Effector memory CD8-positive, alpha-beta T cell (primary cell): ENCODE data around the gene FILIP1L.

Source experiments
- ATAC-seq: fragments of 150-1000 bp; cut with Tn5 transposase; replicated peaks from 2 replicates; pipeline ENCODE4 v1.10.0; 2021; ENCODE audit warnings: mild to moderate bottlenecking, moderate library complexity
- DNase-seq, 3 experiments: peaks; one replicate each; pipeline ENCODE4 v3.0.0; 2021
- H3K27ac Mint-ChIP-seq, 2 donors: one replicate each; pipeline ENCODE4 v1.8.0; 2022; ENCODE audit warnings: mild to moderate bottlenecking in 2 of 2, mixed read lengths in 2 of 2, moderate library complexity in 2 of 2
- H3K27me3 Mint-ChIP-seq, 2 donors: one replicate each; pipeline ENCODE4 v1.8.0; 2022; ENCODE audit warnings: mixed read lengths in 2 of 2
- H3K36me3 Mint-ChIP-seq: one replicate; pipeline ENCODE4 v1.8.0; 2022; ENCODE audit warnings: mild to moderate bottlenecking, moderate library complexity, mixed read lengths; ENCODE audit not compliant: insufficient read depth
- H3K4me1 Mint-ChIP-seq, 2 donors: one replicate each; pipeline ENCODE4 v1.8.0; 2022; ENCODE audit warnings: low read depth in 2 of 2, mixed read lengths in 2 of 2
- H3K4me3 Mint-ChIP-seq, 2 donors: one replicate each; pipeline ENCODE4 v1.8.0; 2022; ENCODE audit warnings: mild to moderate bottlenecking in 2 of 2, mixed read lengths in 2 of 2, moderate library complexity in 2 of 2
- H3K9me3 Mint-ChIP-seq, 2 donors: one replicate each; pipeline ENCODE4 v1.8.0; 2022; ENCODE audit warnings: mixed read lengths in 2 of 2

FILIP1L gene

DNA sequence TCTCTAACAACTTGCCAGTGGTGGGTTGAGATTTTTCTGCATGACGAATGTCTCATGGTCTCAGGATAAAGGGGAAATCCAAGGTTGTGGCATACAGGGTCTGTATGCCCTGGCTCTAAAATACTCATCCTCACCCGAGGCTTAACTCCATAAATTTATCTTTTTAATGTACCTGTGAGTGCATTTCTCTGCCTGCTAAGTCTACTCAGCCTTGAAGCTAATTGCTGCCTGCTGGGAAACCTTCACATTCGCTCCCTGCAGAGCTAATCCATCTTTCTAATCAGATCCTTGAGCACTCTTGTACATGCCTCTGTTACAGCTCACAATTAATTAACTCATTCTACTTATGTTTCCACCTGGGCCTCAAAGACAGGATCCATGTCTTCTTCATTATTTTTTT is 202.9 kb downstream of the FILIP1L start:
- Mint-ChIP-seq H3K27ac (no peak overlapping the region), H3K4me3 (no peak overlapping the region), H3K36me3 (no peaks in the 10 kb centered on the region), H3K9me3 (no peaks in the 10 kb centered on the region), H3K4me1 (peaks cover 0 to 4% of the 10 kb centered on the region in 2 donors), H3K27me3 (no peaks in the 10 kb centered on the region)
- ATAC-seq (no peak), DNase-seq (no peak)

DNA sequence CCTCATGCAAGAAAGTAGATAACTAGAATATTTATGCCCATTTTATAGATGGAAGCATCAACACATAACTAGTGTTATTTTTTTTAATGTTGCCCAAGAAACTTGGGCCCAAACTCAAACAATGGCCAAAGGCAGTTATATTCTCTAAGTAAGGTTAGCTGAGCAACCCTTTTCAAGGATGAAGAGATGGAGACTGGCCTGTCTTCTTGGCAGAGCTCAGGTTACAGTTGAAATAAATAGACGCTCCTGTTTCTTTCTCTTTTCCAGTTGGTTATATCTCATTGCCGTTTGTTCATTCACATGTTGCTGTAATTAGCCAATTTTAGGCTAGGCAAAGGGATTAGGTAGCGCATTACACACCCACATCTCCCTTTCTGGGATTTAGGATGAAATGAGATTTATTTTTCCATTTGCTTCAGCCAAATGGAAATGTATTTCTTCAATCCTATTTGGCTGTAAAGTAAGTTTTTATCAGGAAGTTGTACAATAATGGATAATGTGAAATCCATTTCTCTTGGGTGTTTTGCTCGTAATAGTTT is 203.5 kb downstream of the FILIP1L start:
- Mint-ChIP-seq H3K27ac (no peak overlapping the region), H3K4me1 (peaks cover 0 to 4% of the 10 kb centered on the region in 2 donors), H3K27me3 (no peaks in the 10 kb centered on the region), H3K9me3 (no peaks in the 10 kb centered on the region), H3K4me3 (no peak overlapping the region), H3K36me3 (no peaks in the 10 kb centered on the region)
- no peak for DNase-seq
- ATAC-seq: no peak

DNA sequence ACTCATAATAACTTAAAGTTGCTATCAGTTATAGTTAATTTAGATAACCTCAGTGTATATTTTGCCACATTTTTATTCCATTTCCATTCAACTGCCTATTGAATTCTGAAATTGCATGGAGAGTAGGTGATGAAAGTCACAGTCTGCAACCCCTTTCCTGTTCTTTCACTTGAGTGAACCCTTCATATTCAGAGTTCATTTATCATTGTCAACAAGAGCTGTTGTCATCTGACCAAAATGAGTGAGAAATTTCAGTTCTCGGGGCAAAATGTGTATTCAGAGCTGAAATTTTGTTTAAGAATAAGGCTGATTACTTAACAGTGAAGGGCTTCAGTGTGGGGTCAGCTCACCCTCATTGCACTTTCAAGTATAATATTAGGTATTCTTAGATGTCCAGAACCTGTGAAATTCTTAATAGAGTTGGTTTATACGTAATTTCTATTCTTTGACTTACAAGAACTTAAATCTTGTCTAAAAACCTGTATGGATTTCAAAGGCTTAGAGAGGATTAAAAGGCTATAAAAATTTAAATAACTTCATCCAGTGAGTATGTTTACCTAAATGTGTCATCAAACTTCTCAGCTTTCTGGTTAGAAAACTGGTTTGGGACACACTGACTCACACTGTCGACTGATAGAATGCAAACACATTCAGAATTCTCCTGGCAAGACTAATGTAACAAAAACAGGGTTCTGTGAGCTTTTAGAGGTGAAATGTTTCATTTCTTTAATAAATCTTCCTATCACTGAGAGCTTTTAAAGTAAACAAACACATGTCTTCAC is 204.4 kb downstream of the FILIP1L start:
- no peak for DNase-seq
- H3K9me3 Mint-ChIP-seq: no peaks in the 10 kb centered on the region

DNA sequence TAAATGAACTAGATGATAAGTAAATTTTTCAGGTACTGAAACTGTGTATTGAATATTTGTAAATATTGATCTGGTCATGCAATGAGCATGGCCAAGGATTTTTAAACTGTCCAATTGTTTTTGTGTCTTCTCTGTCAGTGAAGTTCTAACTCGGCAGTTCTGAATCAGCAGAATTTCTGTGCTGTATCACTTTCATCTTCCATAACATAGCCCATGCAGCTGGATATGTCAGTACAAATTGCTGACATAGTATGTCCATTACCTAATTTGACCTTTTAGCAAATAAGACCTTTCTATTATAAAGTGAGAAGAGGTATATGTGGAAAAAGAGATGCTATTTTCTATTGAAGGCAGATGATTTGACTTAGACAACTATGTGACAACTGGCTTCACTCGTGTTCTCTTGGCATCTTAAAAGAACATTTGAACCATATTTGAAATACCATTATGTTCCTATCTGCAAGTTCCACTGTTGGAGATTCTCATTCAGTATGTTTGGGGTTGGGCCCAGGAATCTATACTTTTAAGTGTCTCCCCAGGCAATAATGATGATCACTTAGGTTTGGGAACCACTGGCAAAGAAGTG is 206.2 kb downstream of the FILIP1L start:
- Mint-ChIP-seq H3K27ac (no peak overlapping the region), H3K36me3 (no peaks in the 10 kb centered on the region), H3K4me1 (peaks cover 0 to 1% of the 10 kb centered on the region in 2 donors), H3K27me3 (no peaks in the 10 kb centered on the region), H3K4me3 (no peak overlapping the region), H3K9me3 (no peaks in the 10 kb centered on the region)
- ATAC-seq: no peak
- DNase-seq: no peak

More for the DNA sequence above, 204.4 kb downstream of the FILIP1L start:
- H3K36me3 Mint-ChIP-seq: no peaks in the 10 kb centered on the region
- H3K4me3 Mint-ChIP-seq: no peak overlapping the region
- no peak for ATAC-seq
- H3K27ac Mint-ChIP-seq: no peak overlapping the region
- H3K4me1 Mint-ChIP-seq: peaks cover 1 to 4% of the 10 kb centered on the region in 2 donors
- no peaks in the 10 kb centered on the region for H3K27me3 Mint-ChIP-seq

DNA sequence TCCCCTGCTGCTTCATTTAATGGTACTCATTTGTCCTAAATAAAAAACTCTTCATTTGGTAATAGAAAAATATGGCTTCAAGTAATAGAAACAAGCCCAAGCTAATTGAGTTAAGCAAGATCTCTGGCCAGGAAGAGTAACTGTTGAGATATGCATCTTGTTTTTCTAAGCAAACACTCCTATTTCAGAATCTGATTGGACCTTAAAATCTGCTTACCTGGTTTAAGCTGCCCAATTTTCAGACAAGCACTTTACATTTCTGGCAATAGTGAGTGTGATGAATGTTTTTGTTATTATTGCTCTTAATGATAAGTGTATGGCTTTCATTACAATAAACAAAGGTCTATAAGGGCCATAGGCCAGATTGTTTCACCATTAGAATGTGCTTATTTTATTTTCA is 210.4 kb downstream of the FILIP1L start:
- no peak for ATAC-seq
- peaks cover 0 to 1% of the 10 kb centered on the region in 2 donors for H3K4me1 Mint-ChIP-seq
- H3K36me3 Mint-ChIP-seq: no peaks in the 10 kb centered on the region
- DNase-seq: no peak
- H3K27me3 Mint-ChIP-seq: no peaks in the 10 kb centered on the region
- no peak overlapping the region for H3K4me3 Mint-ChIP-seq
- no peak overlapping the region for H3K27ac Mint-ChIP-seq
- H3K9me3 Mint-ChIP-seq: no peaks in the 10 kb centered on the region

DNA sequence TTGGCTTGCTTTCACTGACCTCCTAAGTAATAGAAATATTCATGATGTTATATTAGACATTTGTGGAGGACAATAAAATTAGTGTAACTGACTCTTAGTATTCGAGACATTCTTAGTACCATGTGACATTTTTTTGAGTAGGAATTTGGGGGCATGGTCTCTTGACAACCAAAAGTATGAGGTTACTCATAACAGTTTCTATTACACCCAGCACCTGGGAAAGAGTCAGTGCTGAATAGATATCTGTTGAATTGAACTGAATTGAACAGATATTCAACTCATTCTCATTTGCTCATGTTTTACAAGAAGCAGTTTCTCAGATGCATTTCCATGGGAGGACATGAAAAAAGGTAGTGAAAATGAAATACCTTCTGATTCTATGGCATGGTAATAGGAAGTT is 212.2 kb downstream of the FILIP1L start:
- ATAC-seq: no peak
- no peaks in the 10 kb centered on the region for H3K9me3 Mint-ChIP-seq
- no peak for DNase-seq
- H3K27me3 Mint-ChIP-seq: no peaks in the 10 kb centered on the region
- no peak overlapping the region for H3K27ac Mint-ChIP-seq
- H3K36me3 Mint-ChIP-seq: no peaks in the 10 kb centered on the region
- no peak overlapping the region for H3K4me3 Mint-ChIP-seq
- peaks cover 0 to 1% of the 10 kb centered on the region in 2 donors for H3K4me1 Mint-ChIP-seq

DNA sequence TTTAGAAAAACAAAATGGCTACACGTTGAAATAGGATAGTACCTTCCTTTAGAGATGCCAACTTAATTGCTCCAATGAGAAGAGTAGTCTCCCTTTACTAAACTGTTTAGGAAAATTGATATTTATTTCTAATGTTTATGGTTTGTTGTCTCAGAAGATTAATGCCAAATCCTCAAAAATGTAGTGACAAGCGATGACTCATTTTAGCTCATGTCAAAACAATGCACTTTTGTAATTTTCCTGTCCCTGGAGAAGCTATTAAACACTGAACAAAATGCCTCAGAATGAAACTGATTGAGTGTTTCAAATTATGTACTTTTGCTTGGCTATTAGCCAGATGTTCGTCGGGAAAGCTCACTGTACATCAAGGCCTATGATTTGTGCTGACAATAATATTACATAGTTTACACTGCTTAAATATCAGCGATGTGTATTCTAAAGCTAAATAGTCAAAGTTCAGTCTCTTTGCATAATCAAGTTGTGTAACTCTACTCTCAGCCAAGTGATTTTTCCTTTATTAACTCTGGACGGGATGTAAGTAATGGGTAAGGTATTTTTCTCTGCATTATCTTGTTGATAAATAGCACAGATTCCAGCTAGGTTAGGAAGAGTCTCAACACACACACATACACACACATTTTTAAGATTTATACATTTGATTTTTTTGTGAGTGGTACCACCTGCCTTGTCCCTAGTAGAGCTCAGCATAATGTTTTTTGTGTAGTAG is 212.9 kb downstream of the FILIP1L start:
- no peaks in the 10 kb centered on the region for H3K36me3 Mint-ChIP-seq
- no peak overlapping the region for H3K27ac Mint-ChIP-seq
- H3K4me3 Mint-ChIP-seq: no peak overlapping the region
- no peak for DNase-seq
- H3K27me3 Mint-ChIP-seq: no peaks in the 10 kb centered on the region
- H3K4me1 Mint-ChIP-seq: peaks cover 0 to 1% of the 10 kb centered on the region in 2 donors
- no peaks in the 10 kb centered on the region for H3K9me3 Mint-ChIP-seq
- ATAC-seq: no peak

DNA sequence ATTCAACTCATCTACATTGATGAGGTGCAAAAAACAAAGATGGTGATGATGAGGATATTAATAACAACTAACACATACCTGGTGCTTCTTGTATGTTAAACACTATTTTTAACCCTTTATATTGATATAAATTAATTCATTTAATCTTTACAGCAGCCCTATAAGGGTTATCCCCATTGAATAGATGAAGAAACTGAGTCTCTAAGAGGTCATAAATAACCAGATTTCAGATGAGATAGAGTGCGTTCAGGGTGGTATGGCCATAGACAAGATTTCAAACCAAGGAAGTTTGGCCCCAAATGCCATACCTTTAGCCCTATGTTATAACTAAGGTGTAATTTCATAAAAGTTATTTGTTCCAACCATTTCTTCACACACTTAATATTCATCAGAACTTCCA is 214.1 kb downstream of the FILIP1L start:
- no peaks in the 10 kb centered on the region for H3K27me3 Mint-ChIP-seq
- no peak for DNase-seq
- no peaks in the 10 kb centered on the region for H3K9me3 Mint-ChIP-seq
- ATAC-seq: no peak
- no peaks in the 10 kb centered on the region for H3K36me3 Mint-ChIP-seq
- no peak overlapping the region for H3K27ac Mint-ChIP-seq
- no peak overlapping the region for H3K4me3 Mint-ChIP-seq
- H3K4me1 Mint-ChIP-seq: peaks cover 0 to 1% of the 10 kb centered on the region in 2 donors

DNA sequence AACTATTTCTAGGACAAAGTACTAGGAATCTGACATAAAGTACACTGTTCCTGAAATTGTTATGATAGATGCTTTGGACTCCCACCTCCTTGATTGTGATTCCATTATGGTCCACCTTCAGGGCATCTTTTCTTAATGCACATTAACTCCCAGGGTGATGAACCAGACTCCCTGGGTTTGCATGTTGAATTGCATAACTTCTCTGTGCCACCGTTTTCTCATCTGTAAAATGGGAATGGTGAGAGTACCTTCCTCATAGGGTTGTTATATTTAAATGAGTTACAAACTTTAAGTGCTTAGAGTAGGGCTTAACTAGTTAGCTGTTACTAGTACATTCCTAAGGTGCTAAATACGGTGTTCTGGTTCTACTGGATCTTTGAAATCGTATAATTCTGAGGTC is 214.7 kb downstream of the FILIP1L start:
- Mint-ChIP-seq H3K4me1 (no peaks in the 10 kb centered on the region), H3K27ac (no peak overlapping the region), H3K27me3 (no peaks in the 10 kb centered on the region), H3K4me3 (no peak overlapping the region), H3K9me3 (no peaks in the 10 kb centered on the region), H3K36me3 (no peaks in the 10 kb centered on the region)
- ATAC-seq (no peak), DNase-seq (no peak)

DNA sequence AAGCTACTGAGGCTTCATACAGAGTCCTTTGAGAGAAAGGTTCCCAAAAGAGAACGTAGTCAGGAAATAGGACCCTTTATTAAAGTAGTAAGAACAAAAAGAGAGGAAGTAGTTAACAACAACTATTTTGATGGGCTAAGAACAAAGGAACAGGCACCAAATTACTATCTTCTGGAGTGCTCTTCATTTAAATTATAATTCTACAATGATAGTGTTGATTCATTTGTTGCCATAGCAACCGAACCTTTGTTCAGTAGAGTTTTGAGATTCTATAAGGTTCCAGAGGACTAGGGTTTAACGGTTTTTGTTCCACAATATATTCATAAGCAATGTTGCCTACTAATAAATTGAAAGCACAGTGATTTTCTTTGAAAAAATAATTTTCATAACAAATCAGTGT is 217.8 kb downstream of the FILIP1L start:
- H3K27ac Mint-ChIP-seq: no peak overlapping the region
- no peaks in the 10 kb centered on the region for H3K4me1 Mint-ChIP-seq
- ATAC-seq: no peak
- no peaks in the 10 kb centered on the region for H3K36me3 Mint-ChIP-seq
- no peak for DNase-seq
- H3K9me3 Mint-ChIP-seq: no peaks in the 10 kb centered on the region
- no peak overlapping the region for H3K4me3 Mint-ChIP-seq
- no peaks in the 10 kb centered on the region for H3K27me3 Mint-ChIP-seq

DNA sequence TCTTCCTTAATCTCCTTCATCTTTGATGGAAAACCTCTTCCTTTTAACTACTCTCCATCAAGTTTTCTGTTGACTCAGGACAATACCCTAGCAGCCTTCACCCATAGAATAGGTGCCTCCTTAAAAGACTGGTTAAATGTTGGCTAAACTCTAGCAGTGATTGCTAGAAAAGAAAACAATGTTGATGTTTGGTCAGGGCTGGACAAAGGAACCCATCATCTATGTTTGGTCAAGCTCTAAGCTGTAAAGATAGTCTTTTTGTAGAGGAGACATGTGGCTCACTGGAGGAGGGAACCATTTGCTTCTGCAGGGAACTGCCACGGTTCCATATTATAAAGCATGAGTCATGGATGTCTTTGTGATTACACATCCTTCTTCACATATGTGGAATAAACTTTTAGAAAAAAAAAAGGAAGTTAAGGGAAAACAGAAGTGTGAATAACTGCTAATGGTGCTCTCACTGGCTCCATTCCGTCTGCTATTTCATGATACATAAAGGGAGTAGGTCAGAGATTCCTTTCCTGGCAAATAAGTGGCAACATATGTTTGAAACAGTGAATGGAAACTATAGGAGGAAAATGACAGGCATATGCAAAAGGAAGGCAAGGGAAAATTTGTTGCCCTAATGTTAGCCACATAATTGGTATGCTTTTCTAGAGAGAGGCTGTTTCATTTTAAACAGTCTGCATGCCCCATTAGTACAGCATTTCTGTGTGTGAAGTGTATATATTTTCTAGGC is 218.4 kb downstream of the FILIP1L start:
- Mint-ChIP-seq H3K27me3 (no peaks in the 10 kb centered on the region), H3K27ac (no peak overlapping the region), H3K4me1 (no peaks in the 10 kb centered on the region), H3K36me3 (no peaks in the 10 kb centered on the region), H3K9me3 (no peaks in the 10 kb centered on the region), H3K4me3 (no peak overlapping the region)
- DNase-seq (no peak), ATAC-seq (peak; percentile 19)

DNA sequence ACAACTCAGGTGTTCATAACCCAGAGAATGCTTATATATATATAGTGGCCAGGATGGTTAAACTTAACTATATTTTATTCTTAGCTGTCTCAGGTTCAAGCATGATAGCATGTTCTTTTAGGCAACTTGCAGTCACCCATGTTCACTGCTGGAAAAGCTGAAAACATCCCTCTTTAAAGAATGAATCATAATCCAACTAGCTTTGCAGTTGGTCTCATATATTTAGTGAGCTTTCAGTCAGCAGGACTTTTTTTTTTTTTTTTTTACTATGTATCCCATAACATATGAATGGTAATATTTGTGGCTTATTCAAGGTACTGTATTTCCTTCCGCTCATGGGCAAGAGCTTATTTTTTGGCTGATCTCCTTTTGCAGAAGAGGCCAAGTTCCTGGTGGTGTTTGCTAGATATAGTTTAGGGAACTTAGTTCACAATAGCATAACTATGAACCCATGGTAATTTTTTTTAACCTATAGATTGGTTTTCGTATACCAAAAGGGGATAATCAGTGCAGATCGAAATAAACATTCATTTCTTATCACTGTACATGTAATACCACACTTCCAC is 219.1 kb downstream of the FILIP1L start:
- Mint-ChIP-seq H3K4me1 (no peaks in the 10 kb centered on the region), H3K4me3 (no peak overlapping the region), H3K27me3 (no peaks in the 10 kb centered on the region), H3K9me3 (no peaks in the 10 kb centered on the region), H3K36me3 (no peaks in the 10 kb centered on the region), H3K27ac (no peak overlapping the region)
- no peak for ATAC-seq
- DNase-seq: no peak

DNA sequence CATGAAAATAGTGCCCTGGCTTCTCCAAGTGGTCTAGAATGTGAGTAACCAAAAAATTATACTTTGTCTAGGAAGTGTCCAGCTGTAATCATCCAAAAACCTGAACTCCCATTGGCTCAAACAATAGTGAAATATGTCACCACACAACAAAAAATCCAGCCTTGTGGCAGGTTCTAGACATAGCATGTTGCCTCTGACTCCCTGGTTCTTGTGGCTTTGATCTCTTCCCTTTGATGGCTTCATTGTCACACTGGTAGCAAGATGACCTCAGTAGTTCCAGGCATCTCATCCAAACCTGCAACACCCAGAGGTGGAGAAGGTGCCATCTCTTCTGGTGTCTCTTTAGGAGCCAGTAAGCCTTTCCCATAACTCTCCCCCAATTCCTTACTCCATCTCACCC is 222.0 kb downstream of the FILIP1L start:
- Mint-ChIP-seq H3K4me3 (no peak overlapping the region), H3K27me3 (no peaks in the 10 kb centered on the region), H3K4me1 (no peaks in the 10 kb centered on the region), H3K27ac (no peak overlapping the region), H3K36me3 (no peaks in the 10 kb centered on the region), H3K9me3 (no peaks in the 10 kb centered on the region)
- DNase-seq: no peak
- ATAC-seq: no peak
